ENCODE results near the gene PODXL2.
"Not testable (repeated sequence)": the region's sequence is repeated elsewhere in the genome, so short reads cannot be mapped to it uniquely, and the experiment has no call there.

PODXL2 gene

DNA sequence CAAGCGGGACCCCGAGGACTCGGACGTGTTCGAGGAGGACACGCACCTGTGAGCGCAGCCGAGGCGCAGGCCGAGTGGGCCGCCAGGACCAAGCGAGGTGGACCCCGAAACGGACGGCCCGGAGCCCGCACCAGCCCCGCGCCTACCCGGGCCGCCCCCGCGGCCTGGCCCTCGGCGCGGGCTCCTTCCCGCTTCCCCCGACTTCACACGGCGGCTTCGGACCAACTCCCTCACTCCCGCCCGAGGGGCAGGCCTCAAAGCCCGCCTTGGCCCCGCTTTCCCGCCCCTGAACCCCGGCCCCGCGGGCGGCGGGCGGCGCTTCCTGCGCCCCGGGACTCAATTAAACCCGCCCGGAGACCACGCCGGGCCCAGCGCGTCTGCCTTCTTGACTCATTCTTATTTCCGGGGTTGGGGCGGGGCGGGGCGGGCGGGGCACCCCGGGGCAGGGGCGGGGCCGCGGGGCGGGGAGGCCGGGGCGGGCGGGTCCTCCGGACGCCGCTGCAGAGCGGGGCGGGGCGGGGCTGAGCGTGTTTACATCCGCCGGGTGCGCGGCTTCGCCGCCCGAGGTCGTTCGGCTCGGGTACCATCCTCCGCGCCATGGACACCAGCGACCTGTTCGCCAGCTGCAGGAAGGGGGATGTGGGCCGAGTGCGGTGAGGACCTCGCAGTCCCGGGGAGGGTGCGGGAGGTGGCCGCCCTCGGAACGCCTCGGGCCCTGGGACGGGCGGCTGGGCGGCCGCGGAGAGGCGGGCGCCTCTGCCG is 43.6 kb downstream of the PODXL2 start, which contains the start of gene ABTB1:
Gene ABTB1, plus strand, starts transcription at position 524 of the 762 bp plus-strand sequence. Its CDS starts 74 bp downstream, at position 598.
- DNase-seq = peak; percentile 61 to 97 (median 78)
- intact Hi-C loops (cut with DNase I) = no loop called here

DNA sequence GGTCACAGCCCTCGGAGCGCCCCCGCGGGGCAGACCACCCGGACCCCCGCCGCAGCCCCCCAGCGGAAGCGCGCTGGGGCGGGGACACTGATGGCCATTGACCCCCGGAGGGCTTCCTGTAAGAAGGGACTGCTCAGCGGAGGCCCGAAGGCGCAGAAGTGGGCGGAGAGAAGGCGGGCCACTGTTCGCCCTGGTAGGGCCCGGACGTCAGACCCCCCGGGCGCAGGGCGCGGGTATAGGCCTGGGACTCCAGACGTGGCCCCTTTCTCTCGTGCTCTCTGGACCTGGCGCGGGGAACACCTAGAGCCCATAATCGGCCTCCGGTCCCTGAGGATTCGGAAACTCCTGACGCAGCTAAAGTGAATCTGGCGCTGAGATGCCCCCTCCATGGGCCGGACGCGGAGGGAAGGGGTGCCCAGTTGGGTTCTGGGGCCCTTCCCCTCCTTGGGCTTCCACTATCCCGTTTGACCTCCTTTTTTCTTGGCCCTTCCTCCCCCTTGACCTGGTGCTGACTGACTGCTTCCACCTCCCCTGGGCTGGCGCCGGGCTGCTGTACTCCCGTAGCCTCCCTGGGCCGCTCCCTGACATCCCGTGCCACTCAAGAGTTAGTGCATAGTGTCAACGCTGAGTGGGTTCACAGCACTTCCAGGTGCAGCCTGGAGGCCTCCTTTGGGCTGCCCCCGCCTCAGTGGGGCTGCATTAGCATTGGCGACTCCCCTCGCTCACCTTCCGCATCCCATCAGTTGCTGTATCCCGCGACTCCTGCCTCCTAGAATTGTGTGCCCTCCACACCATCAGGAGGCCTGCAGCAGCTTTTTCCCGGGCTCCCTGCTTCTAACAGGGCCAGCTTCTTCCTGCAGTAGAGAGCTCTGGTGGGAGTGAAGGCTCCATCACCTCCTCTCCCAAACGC is 44.5 kb downstream of the PODXL2 start:
- peak in 9 of 10 donors; percentile 14 to 91 (median 33) for DNase-seq
- intact Hi-C loops (cut with DNase I) = no loop called here

DNA sequence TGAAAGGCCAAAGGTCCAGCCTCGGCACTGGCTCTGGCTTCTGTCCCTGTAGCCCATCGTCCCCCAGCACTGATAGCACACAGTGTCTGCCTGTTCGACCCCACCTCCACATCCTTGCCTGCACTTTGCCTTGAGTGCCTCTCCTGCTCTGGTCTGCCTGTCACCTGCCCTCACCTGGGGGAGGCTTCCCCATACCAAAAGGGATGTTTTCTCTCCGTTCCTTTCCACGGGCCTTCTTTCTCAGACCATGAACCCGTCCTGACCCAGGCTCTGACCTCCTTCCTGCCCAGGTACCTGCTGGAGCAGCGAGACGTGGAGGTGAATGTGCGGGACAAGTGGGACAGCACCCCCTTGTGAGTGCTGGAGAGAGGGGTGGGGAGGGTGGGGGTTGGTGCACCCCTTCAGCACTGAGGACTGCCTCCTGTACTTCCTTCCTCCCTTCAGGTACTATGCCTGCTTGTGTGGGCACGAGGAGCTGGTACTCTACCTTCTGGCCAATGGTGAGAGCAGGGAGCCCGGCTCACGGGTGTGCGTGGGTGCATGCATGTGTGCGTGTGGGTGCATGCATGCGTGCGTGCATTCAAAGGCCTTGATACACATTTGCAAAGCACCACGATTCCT is 45.2 kb downstream of the PODXL2 start:
- intact Hi-C loops (cut with DNase I) = no loop called here
- DNase-seq = peak; percentile 12 to 90 (median 58)

DNA sequence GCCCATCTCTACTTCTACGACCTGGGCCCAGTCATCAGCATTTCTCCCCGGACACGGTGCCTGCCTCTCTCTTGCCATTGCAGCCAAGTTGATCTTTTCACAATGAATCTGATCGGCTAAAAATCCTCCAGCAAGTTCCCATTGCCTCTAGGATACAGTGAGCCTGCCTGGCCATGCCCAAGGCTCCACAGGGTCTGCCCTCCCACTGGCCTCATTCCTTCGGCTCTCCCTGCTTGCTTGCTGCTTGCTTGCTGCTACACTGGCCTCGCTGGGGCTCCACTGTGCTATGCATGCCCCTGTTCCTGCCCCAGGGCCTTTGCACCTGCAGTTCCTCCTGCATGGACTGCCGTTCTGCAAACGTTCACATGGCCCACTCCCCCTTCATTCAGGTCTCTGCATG is 45.8 kb downstream of the PODXL2 start:
- intact Hi-C loops (cut with DNase I) = no loop called here
- peak in 8 of 10 donors; percentile 5 to 64 (median 12) for DNase-seq

DNA sequence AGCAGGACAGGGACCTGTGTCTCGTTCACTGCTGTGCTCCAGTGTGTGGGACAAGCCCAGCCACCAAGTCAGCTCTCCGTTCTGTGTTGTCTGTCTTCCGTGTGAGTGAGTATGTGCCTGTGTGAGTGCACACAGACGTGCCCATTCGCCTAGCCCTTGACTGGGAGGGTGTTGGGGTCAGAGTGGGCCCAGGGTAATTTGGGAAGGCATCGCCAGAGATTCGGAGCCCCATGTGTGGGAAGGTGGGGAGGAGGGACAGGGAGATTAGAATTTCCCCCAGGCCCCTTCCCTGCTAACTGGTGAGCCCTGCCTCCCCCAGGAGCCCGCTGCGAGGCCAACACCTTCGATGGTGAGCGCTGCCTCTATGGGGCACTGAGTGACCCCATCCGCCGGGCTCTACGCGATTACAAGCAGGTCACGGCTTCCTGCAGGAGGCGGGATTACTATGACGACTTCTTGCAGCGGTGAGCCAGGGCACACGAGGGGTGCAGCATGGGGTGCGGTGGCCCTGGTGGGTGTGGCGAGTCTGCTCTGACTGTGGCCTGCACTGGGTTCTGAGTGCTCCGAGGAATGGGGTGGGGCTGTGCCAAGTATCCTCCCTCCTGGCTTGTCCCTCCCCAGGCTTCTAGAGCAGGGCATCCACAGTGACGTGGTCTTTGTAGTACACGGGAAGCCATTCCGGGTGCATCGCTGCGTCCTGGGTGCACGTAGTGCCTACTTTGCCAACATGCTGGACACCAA is 46.8 kb downstream of the PODXL2 start:
- intact Hi-C loops (cut with DNase I) = no loop called here
- DNase-seq = peak in 8 of 10 donors; percentile 1 to 82 (median 10)

DNA sequence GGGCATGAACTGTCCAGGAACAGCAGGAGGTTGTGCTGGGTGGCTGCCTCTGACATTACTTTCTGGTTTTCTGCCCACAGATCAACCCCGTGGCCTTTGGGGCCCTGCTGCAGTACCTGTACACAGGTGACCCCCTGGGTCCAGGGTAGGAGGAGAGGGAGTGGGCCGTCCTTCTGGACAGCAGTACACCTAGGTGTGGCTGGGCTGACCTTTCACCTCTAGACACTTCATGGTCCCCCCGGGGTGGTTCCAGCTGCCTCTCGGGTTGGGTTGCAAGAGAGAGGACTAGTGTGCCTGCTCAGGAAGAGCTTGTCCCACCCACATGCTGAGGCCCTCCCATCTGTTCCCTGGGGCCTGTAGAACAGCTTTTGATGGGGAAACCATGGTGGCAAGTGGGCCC is 47.5 kb downstream of the PODXL2 start:
- intact Hi-C loops (cut with DNase I) = no loop called here
- peak in 5 of 10 donors; percentile 3 to 65 (median 7) for DNase-seq

DNA sequence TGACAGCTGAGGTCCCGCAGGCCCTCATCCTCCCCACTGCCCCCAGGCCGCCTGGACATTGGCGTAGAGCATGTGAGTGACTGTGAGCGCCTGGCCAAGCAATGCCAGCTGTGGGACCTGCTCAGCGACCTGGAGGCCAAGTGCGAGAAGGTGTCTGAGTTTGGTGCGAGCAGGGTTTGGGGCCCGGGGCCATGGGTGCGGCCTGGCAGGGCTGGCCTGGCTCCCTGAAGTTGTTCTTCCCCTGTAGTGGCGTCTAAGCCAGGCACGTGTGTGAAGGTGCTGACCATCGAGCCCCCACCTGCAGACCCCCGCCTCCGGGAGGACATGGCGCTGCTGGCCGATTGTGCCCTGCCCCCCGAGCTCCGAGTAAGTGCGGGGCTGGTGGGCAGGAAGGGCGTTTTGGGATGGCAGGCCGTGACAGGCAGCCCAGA is 48.0 kb downstream of the PODXL2 start:
- DNase-seq = peak in 7 of 10 donors; percentile 4 to 79 (median 13)
- intact Hi-C loops (cut with DNase I) = no loop called here

DNA sequence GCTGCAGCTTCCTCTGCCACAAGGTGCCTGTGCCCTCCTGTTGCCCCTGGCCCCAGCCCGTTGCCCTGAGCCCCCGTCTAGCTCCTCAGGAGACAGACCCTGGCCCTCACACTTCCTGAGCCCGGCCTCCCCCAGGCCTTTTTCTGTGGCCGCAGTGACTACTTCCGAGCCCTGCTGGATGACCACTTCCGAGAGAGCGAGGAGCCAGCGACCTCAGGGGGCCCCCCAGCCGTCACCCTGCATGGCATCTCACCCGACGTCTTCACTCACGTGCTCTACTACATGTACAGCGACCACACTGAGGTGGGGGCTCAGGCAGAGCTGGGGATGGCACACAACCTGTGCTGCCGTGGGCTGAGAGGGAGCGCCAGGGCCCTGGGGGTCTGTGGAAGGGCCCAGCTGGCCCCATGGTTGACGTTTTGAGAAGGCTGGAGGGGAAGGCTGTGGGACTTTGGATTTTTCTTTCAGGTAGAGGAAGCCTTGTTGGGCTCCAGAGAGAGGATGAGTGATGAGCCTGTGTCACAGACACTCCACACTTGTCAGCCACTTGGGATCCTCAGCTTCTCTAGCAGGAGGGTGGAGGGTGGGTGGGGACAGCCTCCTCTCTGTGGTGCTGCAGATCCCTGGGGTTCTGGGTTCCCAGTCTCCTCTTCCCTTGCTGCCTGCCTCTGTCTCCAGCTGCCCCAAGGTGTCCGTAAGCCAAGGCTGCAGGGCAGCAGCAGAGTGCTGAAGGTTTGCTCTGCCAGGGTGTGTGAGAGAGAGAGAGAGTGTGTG is 48.7 kb downstream of the PODXL2 start:
- intact Hi-C loops (cut with DNase I) = no loop called here
- peak in 9 of 10 donors; percentile 1 to 81 (median 8) for DNase-seq

DNA sequence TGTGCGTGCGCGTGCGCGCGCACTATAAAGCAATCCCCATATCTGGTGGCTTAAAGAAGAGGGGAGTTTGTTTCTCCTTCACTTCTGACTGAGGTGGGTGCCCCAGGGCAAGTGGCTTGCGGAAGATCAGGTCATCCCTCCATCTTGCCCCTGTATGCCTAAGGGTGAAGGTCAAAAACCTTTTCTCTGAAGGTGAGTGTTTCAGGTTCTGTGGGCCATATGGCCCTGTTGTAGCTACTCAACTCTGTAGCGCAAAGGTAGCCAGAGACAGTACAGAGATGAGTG is 49.3 kb downstream of the PODXL2 start:
- intact Hi-C loops (cut with DNase I) = no loop called here
- peak in 1 of 10 donors; percentile 22 for DNase-seq

DNA sequence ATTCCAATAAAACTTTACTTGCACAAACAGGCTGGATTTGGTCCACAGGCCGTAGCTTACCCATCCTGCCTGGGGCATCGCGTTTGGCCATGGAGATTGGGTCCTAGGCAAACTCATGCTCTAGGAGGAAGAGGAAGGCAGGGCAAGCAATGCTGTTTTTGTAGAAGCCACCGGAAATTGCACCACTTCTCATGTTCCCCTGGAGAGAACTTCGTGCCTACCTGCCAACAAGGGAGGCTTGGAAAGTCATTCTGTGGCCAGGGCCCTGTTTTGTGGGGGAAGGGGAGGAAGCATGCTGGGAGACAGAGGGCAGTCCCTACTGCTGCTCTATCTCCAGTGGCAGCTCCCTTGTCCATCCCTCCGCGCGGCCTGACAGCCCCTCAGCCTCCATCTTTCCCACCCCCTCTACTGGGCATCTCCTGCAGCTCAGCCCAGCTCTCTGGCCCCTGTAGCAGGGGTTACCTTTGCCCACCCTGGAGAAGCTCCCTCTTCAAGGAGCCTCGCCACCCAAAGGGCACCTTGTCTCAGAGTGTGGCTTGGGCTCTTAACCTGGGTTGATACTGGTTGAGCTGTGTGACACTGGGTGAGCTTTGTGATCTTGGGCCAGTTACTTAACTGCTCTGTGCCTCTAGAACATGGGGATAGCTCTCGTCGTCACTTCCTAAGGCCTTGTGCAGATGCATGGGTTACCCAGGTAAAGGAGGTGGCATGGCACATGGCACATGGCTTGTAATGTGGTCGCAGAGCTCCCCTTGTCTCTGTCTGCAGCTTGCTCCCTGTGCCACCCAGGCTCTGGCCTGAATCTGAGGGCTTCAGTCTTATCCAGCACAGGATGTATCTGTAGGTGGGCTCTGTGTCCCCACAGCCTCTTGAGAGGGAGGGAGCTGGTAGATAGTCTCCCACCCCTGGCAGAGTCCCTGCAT is 49.9 kb downstream of the PODXL2 start:
- intact Hi-C loops (cut with DNase I) = no loop called here
- peak in 9 of 10 donors; percentile 1 to 76 (median 14) for DNase-seq

DNA sequence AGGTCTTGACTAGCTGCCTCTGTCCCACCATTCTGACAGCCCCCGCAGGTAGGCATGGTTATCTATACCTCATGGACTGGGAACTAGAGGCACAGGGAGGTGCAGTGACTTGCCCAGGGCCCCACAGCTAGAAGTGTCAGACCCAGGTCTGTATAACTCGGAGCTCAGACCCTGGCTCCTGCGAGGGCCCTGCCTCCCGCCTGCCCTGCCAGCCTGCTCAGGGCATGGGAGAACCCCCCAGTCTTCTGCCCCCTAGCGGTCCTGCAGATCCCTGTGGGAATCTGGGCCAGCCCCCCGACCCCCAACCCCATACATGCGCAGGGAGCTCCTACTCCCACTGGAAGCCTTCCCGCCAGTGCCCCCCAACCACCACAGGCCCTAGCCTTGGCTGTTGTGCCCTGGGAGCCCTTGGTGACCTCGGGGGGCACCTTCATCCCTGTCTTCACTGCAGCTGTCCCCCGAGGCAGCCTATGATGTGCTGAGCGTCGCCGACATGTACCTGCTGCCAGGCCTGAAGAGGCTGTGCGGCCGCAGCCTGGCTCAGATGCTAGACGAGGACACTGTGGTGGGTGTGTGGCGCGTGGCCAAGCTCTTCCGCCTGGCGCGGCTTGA is 50.7 kb downstream of the PODXL2 start:
- intact Hi-C loops (cut with DNase I) = no loop called here
- DNase-seq = peak in 8 of 10 donors; percentile 2 to 74 (median 11)

DNA sequence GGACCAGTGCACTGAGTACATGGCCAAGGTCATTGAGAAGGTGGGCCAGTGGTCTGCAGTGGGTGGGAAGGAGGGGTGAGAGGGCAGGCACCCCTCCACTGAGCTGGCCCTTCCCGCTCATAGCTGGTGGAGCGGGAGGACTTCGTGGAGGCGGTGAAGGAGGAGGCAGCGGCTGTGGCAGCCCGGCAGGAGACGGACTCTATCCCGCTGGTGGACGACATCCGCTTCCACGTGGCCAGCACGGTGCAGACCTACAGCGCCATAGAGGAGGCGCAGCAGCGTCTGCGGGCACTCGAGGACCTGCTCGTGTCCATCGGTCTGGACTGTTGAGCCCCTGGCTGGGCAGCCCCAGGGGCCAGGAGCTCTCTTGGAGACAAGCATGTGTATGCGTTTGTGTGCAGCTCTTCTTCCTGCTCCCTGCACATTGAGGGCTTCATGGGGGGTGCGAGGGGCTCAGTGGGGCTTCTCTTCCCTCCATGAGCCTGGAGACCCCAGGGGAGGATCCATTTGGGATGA is 51.2 kb downstream of the PODXL2 start:
- intact Hi-C loops (cut with DNase I) = no loop called here

DNA sequence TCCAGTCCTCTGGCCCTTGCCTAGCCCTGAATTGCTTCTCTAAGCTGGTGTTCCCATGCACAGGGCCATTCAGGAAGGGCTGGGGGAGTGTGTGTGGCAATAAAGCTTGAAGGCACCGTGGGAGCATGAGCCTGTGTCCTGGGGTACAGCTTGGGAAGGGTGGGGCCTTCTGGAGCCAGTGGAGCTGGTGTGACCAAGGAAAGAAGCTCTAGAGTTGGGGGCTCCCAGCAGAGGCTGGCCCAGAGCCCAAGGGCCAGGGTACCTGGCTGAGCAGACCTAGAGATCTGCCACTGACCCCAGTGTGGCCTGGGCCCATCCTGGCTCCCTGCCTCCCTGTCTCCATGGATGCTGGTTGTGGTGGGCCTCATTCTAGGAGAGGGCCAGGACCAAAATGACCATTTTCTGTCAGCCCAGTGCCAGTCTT is 51.8 kb downstream of the PODXL2 start:
- intact Hi-C loops (cut with DNase I) = no loop called here
- DNase-seq = peak in 6 of 10 donors; percentile 1 to 78 (median 18)

More for the DNA sequence above, 51.2 kb downstream of the PODXL2 start:
- DNase-seq = peak in 8 of 10 donors; percentile 4 to 81 (median 20)

DNA sequence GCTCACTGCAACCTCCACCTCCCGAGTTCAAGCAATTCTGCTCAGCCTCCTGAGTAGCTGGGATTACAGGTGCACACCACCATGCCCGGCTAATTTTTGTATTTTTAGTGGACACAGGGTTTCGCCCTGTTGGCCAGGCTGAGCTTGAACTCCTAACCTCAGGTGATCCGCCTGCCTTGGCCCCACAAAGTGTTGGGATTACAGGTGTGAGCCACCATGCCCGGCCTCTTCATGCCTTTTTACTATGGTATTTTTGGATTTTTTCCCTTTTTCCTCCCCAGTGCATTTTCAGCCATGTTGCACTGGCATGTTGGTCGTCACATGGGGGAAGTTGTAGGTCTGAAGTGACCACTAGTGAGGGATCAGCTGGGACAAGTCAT is 53.2 kb downstream of the PODXL2 start:
- DNase-seq = peak in 4 of 10 donors; percentile 1 to 51 (median 10)
- intact Hi-C loops (cut with DNase I) = not testable (repeated sequence)

DNA sequence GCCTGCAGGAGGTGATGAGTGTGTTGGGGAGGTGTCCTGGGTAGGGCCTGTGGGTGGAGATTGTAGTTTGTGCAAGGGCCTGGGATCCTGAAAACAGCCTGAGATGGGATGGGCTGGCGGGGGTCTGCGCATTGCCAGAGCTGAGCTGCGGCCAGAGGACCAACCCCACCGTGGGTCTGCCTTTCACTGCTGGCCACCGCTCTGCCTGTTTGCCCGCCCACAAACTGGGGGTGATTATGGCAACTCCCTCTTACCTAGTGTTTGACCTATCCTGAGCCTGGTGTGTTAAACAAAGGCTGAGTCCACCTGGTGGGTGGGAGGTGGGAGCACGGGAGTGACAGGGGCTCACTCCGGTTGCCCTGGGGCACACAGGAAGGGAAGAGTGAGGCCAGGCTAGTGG is 53.6 kb downstream of the PODXL2 start:
- peak in 6 of 10 donors; percentile 2 to 55 (median 28) for DNase-seq
- intact Hi-C loops (cut with DNase I) = no loop called here

DNA sequence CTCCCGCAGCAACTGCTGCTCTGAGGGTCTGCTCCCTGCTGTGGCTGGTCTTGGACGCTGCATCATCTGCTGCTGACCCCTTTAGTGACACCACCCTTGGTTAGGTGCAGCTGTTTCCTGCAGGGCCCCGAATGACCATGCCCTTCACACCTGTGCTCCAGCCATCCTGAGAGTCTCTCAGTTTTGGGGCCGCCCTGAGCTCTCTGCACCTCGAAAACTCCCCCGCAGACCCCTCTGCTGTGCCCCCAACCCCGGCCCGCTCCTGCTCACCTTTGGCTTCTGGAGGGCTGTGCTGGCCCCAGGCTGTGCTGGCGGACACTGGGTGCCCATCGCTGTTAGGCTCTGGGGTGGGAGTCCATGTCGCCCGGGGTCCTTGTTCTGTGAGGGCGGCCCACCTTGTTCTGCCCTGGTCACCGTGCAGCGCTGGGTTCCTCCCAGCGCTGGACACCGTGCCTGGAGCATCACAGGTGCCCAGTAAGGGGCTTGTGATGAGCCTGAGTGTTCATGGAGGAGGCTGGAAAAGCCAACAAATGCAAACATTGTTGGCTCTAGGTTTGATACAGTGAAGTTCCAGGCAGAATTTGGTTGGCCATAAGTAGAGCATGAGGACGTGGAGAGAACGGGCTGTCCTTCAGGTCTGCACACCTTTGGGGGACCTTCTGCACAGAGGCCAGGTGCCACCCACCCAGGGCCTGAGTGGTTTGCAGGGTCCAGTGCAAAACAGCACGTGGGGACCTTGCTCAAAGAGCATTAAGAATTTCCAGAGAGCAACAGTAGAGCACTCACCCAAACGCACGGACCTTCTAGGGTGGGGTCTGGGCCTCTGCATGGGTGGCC is 56.1 kb downstream of the PODXL2 start:
- intact Hi-C loops (cut with DNase I) = no loop called here
- peak in 8 of 10 donors; percentile 1 to 79 (median 12) for DNase-seq

Measured in posterior cingulate gyrus (tissue), 11 donors.